Epithelial cell of esophagus (primary cell): ENCODE results near the gene SPINT2.
A peak's percentile ranks its signal among the peaks of the same experiment; 100 is the strongest.

Source experiments
- DNase-seq: peaks from one replicate; pipeline ENCODE4 v3.0.0; 2010; ENCODE audit warnings: low read depth
- H3K4me3 ChIP-seq: 2 replicates; pipeline ENCODE4 v1.5.1; 2011; ENCODE audit warnings: mild to moderate bottlenecking, low read length, control low read depth
- TF ChIP-seq, protein P1 (sequence below): IDR thresholded peaks from 2 replicates; pipeline ENCODE4 v1.5.1; 2011; ENCODE audit warnings: low read depth, mild to moderate bottlenecking, low read length, control low read depth, inconsistent platforms; ENCODE audit not compliant: insufficient read depth; ENCODE audit errors: missing control alignments

SPINT2 gene, protein sequence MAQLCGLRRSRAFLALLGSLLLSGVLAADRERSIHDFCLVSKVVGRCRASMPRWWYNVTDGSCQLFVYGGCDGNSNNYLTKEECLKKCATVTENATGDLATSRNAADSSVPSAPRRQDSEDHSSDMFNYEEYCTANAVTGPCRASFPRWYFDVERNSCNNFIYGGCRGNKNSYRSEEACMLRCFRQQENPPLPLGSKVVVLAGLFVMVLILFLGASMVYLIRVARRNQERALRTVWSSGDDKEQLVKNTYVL

DNA sequence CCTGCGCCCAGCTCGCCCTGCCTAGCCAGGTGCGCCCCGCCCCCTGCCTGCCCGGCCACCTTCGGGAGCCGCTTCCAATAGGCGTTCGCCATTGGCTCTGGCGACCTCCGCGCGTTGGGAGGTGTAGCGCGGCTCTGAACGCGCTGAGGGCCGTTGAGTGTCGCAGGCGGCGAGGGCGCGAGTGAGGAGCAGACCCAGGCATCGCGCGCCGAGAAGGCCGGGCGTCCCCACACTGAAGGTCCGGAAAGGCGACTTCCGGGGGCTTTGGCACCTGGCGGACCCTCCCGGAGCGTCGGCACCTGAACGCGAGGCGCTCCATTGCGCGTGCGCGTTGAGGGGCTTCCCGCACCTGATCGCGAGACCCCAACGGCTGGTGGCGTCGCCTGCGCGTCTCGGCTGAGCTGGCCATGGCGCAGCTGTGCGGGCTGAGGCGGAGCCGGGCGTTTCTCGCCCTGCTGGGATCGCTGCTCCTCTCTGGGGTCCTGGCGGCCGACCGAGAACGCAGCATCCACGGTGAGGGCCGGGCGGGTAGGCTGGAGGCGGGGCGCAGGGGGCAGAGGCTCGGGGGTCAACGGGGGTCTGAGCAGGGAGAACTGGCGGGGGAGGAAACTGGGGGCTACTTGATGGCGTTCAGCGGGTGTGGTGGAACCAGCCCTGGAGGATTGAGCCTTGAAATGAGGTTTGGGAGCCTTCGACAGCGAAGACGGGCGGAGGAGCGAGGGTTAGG, at the start of gene SPINT2:
Gene SPINT2 (plus strand): TSS at position 88 of the 727 bp plus-strand sequence. CDS start 320 bp downstream, at position 408.
- peak within 1 kb of the TSS; percentile 99 for H3K4me3 ChIP-seq
- no peak for DNase-seq
- TF ChIP-seq, protein P1, sequence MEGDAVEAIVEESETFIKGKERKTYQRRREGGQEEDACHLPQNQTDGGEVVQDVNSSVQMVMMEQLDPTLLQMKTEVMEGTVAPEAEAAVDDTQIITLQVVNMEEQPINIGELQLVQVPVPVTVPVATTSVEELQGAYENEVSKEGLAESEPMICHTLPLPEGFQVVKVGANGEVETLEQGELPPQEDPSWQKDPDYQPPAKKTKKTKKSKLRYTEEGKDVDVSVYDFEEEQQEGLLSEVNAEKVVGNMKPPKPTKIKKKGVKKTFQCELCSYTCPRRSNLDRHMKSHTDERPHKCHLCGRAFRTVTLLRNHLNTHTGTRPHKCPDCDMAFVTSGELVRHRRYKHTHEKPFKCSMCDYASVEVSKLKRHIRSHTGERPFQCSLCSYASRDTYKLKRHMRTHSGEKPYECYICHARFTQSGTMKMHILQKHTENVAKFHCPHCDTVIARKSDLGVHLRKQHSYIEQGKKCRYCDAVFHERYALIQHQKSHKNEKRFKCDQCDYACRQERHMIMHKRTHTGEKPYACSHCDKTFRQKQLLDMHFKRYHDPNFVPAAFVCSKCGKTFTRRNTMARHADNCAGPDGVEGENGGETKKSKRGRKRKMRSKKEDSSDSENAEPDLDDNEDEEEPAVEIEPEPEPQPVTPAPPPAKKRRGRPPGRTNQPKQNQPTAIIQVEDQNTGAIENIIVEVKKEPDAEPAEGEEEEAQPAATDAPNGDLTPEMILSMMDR, result no peak

DNA sequence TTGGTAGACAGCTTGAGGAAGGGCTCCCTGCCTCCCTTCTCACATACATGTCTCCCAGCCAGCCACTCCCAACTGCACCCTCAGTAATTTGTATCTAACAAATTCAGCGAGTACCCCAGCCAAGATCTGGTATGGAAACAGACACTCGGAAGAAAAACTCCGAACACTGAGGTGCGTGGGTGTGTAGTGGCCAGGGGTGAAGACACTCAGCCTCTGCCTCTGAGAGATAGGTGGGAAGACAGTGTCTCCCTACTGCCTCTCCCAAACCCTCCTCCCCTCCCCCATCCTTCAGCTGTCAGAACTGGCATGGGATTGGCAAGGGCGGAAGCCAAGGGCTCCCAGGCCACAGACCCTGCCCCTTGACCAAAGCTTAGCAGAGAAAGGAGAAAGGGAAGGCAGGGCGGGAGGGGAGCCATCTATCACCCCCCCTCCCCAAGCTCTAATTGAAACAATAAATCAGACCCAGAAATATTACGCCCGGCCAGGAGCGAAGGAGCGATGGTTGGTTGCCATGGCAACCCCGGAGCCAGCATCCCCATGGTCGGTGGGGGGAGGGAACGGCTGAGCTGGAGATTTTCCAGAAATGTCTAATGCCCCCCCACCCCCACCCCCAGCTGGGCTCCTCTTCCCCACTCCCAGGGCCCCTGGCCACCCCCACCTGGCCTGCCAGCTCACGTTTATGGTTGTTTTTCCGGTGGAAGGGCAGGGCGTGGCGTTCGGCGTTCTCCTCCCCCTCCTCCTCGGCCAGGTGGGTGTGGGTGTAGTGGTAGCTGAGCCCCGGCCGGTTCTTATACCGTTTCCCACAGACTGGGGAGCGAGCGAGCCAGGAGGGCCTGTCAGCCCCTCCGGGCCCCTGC, 47.4 kb upstream of the SPINT2 start:
- H3K4me3 ChIP-seq, result no peak overlapping the region
- DNase-seq, result no peak
- TF ChIP-seq, protein P1, result no peak

DNA sequence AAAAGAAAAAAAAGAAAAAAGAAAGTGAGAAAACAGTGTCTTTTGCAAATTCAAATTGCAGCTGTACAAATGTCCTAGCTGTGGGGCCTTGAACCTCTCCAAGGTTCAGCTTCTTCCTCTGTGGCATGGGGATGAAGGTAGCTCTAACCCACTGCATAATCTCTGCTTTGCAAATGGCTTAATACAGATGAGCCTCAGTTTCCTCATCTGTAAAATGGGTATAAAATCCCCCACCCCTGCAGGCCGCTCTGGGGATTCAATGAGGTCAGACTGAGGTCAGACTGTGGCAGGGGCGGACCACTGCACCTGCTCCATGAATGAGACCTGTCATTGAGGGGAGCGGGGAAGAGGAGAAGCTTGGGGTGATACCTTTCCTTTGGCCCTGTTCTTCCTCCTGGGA, 46.2 kb upstream of the SPINT2 start:
- no peak for DNase-seq
- TF ChIP-seq, protein P1, result no peak
- no peak overlapping the region for H3K4me3 ChIP-seq

DNA sequence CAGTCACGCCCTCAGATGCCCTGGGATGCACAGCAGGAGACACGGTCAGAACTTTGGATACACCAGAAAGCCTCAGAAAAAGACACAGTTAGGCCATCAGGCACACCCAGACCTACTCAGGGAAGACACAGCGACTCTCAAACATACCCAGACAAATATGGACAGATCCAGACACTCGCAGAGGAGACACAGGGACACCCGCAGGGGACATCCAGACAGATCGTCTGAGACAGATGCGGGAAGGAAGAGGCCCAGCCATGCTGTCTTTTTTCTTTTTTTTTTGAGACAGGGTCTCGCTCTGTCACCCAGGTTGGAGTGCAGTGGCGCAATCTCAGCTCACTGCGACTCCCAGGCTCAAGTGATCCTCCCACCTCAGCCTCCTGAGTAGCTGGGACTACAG, 45.2 kb upstream of the SPINT2 start:
- DNase-seq, result no peak
- TF ChIP-seq, protein P1, result no peak

DNA sequence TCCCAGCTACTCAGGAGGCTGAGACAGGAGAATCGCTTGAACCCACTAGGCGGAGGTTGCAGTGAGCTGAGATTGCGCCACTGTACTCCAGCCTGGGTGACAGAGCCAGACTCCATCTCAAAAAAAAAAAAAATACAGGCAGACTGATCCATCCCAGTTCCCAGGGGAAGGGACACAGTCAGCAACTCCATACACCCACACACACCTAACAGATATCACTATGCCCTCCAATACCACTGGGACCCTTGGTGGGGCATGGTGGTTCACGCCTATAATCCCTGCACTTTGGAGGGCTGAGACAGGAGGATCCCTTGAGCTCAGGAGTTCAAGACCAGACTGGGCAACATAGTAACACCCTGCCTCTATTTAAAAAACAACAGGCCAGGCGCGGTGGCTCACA, 43.0 kb upstream of the SPINT2 start:
- no peak for DNase-seq
- H3K4me3 ChIP-seq, result no peak overlapping the region
- TF ChIP-seq, protein P1, result no peak

More for the DNA sequence above, 45.2 kb upstream of the SPINT2 start:
- no peak overlapping the region for H3K4me3 ChIP-seq

DNA sequence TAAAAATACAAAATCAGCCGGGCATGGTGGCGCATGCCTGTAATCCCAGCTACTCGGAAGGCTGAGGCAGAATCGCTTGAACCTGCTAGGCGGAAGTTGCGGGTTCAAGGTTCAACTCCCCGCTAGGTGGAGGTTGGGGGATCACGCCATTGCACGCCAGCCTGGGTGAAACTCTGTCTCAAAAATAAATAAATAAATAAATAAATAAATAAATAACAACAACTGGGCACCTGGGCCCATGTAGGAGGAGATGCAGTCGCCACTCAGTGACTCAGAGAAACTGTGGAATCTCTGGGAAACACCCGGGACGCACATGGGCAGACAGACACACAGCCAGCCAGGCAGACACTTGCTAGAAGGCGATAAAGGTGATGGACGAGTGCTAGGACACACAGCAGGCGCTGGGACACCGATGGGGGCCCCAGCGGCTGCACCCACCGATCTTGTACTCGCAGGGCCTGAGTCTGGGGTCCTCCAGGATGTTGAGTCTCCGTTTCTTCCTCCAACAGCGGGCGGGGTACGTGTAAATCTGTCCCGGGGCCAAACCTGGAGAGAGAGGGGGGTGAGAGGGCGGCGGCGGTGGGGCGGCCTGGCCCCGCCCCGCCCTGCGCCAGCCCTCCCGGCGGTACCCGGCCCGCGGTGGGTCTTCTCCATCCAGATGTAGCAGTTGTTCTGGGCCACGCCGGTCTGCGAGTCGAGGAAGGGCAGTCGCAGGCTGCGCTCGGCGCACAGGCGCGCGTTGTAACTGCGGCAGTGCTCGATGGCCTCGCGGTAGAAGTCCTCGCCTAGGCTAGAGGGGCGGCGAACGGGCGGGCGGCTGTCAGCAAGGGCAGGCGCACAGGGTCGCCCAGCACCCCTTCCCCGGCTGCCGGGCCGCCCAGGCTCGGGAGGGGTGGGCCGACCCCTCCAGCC, 42.2 kb upstream of the SPINT2 start:
- TF ChIP-seq, protein P1, result no peak
- no peak overlapping the region for H3K4me3 ChIP-seq

More for the DNA sequence above, 42.2 kb upstream of the SPINT2 start:
- DNase-seq, result peak; percentile 43
